HCT116 (cell line): ENCODE results near the gene IGSF5. TPM values are rescaled to one million over a fixed set of nuclear protein-coding genes. Genes with fewer than 3 reads are reported as not detected.

Source experiments
- ATAC-seq: fragments of 200-7000 bp; cut with Tn5 transposase; 2 replicates; pipeline ENCODE4 v1.9.1; 2020; ENCODE audit warnings: mild to moderate bottlenecking, moderate library complexity
- BruUV-seq: library from RNA; stranded (reverse); fragments of 400-500 nt; replicated peaks from 2 replicates; lab custom pipeline; 2021; lab: Mats Ljungman, UMichigan
- CTCF ChIA-PET: fragments of 300-600 bp; sonication (Branson Sonifier 250); formaldehyde crosslinking; loops from one replicate; lab custom pipeline; 2021; ENCODE audit warnings: antibody characterized with exemption; lab: Charles Lee
- POLR2A ChIA-PET: fragments of 300-600, 350-600 bp; sonication (Branson Sonifier 250); formaldehyde crosslinking; loops from one replicate; lab custom pipeline; 2021; ENCODE audit warnings: antibody characterized with exemption; lab: Charles Lee
- RAD21 ChIA-PET, 2 experiments: fragments of 300-600 bp; sonication (Branson Sonifier 250); formaldehyde crosslinking; loops; one replicate each; lab custom pipeline; 2023; ENCODE audit warnings: low total read pairs in 2 of 2; ENCODE audit not compliant: uncharacterized antibody in 2 of 2, unreplicated experiment in 2 of 2, low non-redundant PET in 1 of 2; lab: Charles Lee
- DNase-seq: peaks from one replicate; pipeline ENCODE4 v3.0.0-alpha.2; 2010; ENCODE audit warnings: low read depth, low spot score
- H2AFZ ChIP-seq: fragments of 200-600 bp; shearing (Covaris generic), sonication (generic); 2 replicates; pipeline ENCODE4 v1.6.1; 2017; ENCODE audit warnings: low read depth, mixed run types, mixed read lengths, antibody characterized with exemption, low read length; ENCODE audit not compliant: poor library complexity, severe bottlenecking
- H3K27ac ChIP-seq: 2 replicates; pipeline ENCODE4 v1.5.1; 2012; ENCODE audit warnings: low read depth, low read length
- H3K27me3 ChIP-seq: fragments of 200-600 bp; sonication (generic); 2 replicates; pipeline ENCODE4 v1.6.1; 2016; ENCODE audit warnings: mixed run types, low read length, mixed read lengths; ENCODE audit not compliant: insufficient read depth
- H3K36me3 ChIP-seq, 2 experiments: fragments of 200-500 bp in 1 of 2; fragments of 200-600 bp in 1 of 2; sonication (Bioruptor generic) in 1 of 2; sonication (generic) in 1 of 2; 2 replicates each; pipeline versions ENCODE4 v1.5.1 to v1.6.1; 2014 to 2016; ENCODE audit warnings: low read length in 2 of 2, inconsistent platforms in 1 of 2, mixed read lengths in 1 of 2, mixed run types in 1 of 2; ENCODE audit not compliant: insufficient read depth in 2 of 2, control insufficient read depth in 1 of 2
- H3K4me1 ChIP-seq, 2 experiments: fragments of 200-600 bp in 1 of 2; sonication (generic) in 1 of 2; 2 replicates each; pipeline versions ENCODE4 v1.5.1 to v1.6.1; 2012 to 2017; ENCODE audit warnings: low read length in 2 of 2, inconsistent platforms in 1 of 2, mild to moderate bottlenecking in 1 of 2, mixed read lengths in 1 of 2, mixed run types in 1 of 2, moderate library complexity in 1 of 2; ENCODE audit not compliant: insufficient read depth in 2 of 2, control insufficient read depth in 1 of 2
- H3K4me2 ChIP-seq: fragments of 200-600 bp; sonication (generic); 2 replicates; pipeline ENCODE4 v1.6.1; 2017; ENCODE audit warnings: mixed run types, low read length, mixed read lengths
- H3K4me3 ChIP-seq, 2 experiments: fragments of 200-600 bp in 1 of 2; sonication (generic) in 1 of 2; replicated peaks in 1 of 2; 2 replicates each; pipeline ENCODE4 v1.5.1; 2011 to 2016; ENCODE audit warnings: low read length in 2 of 2, control low read depth in 1 of 2, low read depth in 1 of 2, mild to moderate bottlenecking in 1 of 2, mixed read lengths in 1 of 2, mixed run types in 1 of 2
- H3K79me2 ChIP-seq: fragments of 200-600 bp; sonication (generic); 2 replicates; pipeline ENCODE4 v1.6.1; 2017; ENCODE audit warnings: mild to moderate bottlenecking, mixed run types, low read length, moderate library complexity, mixed read lengths; ENCODE audit not compliant: insufficient read depth
- H3K9ac ChIP-seq: fragments of 200-600 bp; sonication (generic); 2 replicates; pipeline ENCODE4 v1.6.1; 2016; ENCODE audit warnings: low read length, mixed read lengths
- H3K9me2 ChIP-seq: fragments of 200-600 bp; sonication (generic), shearing (Covaris generic); 2 replicates; pipeline ENCODE4 v1.6.1; 2017; ENCODE audit warnings: mixed run types, mild to moderate bottlenecking, moderate library complexity; ENCODE audit not compliant: insufficient read depth
- H3K9me3 ChIP-seq, 2 experiments: fragments of 200-500 bp in 1 of 2; fragments of 200-600 bp in 1 of 2; sonication (Bioruptor generic) in 1 of 2; sonication (generic) in 1 of 2; 2 replicates each; pipeline ENCODE4 v1.6.1; 2014 to 2017; ENCODE audit warnings: low read length in 2 of 2, mixed read lengths in 2 of 2, inconsistent platforms in 1 of 2, low read depth in 1 of 2, mild to moderate bottlenecking in 1 of 2, mixed run types in 1 of 2, moderate library complexity in 1 of 2; ENCODE audit not compliant: control insufficient read depth in 1 of 2, insufficient read depth in 1 of 2
- H4K20me1 ChIP-seq: fragments of 200-600 bp; sonication (generic), shearing (Covaris generic); 2 replicates; pipeline ENCODE4 v1.6.1; 2017; ENCODE audit warnings: mixed run types, mild to moderate bottlenecking, moderate library complexity; ENCODE audit not compliant: insufficient read depth
- CBX3 ChIP-seq: IDR thresholded peaks from 2 replicates; pipeline ENCODE4 v1.6.1; 2012; ENCODE audit warnings: low read depth
- CTCF ChIP-seq, 3 experiments: fragments of 200-600 bp in 1 of 3; sonication (generic) in 1 of 3; IDR thresholded peaks in 2 of 3; conservative IDR thresholded peaks in 1 of 3; 2 replicates each; pipeline ENCODE4 v1.5.1; 2012 to 2017; ENCODE audit warnings: low read depth in 2 of 3, low read length in 2 of 3, antibody characterized with exemption in 1 of 3, borderline replicate concordance in 1 of 3, control low read depth in 1 of 3, mild to moderate bottlenecking in 1 of 3, mixed read lengths in 1 of 3, mixed run types in 1 of 3, moderate library complexity in 1 of 3; ENCODE audit not compliant: insufficient read depth in 1 of 3
- TCF7L2 ChIP-seq: IDR thresholded peaks from 2 replicates; pipeline ENCODE4 v1.7.0; 2011; ENCODE audit warnings: borderline replicate concordance, inconsistent platforms; ENCODE audit not compliant: insufficient read depth, insufficient read length; ENCODE audit errors: extremely low read depth
- YY1 ChIP-seq: IDR thresholded peaks from 2 replicates; pipeline ENCODE4 v1.6.1; 2011; ENCODE audit warnings: low read length, low read depth, moderate library complexity, mild to moderate bottlenecking; ENCODE audit not compliant: insufficient replicate concordance; ENCODE audit errors: extremely low read depth
- ZNF274 ChIP-seq: fragments of 200-500 bp; sonication (Bioruptor generic); IDR thresholded peaks from 2 replicates; pipeline ENCODE4 v1.6.1; 2014; ENCODE audit warnings: mild to moderate bottlenecking, low read depth, low read length, inconsistent platforms
- intact Hi-C: fragments of 100-400 bp; cut with micrococcal nuclease; formaldehyde crosslinking; loops from 2 replicates; pipeline ENCODE4 v1.10.0; 2022
- total RNA-seq: library from RNA; stranded (reverse); gene quantifications from one replicate; pipeline ENCODE4 v1.2.1, GENCODE V29; 2021; ENCODE audit not compliant: unreplicated experiment

IGSF5 gene
- total RNA-seq, 1 experiment from 2014 or later: not detected

- CTCF ChIA-PET: no interaction called here
- Histone ChIP-seq H3K4me1 (no peaks in the 10 kb centered on the region), H3K27me3 (no peaks in the 10 kb centered on the region), H3K79me2 (no peaks in the 10 kb centered on the region), H2AFZ (no peak overlapping the region), H4K20me1 (no peaks in the 10 kb centered on the region), H3K9me2 (no peaks in the 10 kb centered on the region), H3K9me3 (no peaks in the 10 kb centered on the region; a peak in 1 of 4 replicates), H3K36me3 (no peaks in the 10 kb centered on the region), H3K9ac (no peak overlapping the region), H3K4me2 (no peak overlapping the region), H3K27ac (no peak overlapping the region), H3K4me3 (no peak overlapping the region)
- BruUV-seq: no TSS peak
- intact Hi-C loops: no loop called here
- RAD21 ChIA-PET: no interaction called here
- ATAC-seq (no peak), DNase-seq (no peak)
- POLR2A ChIA-PET: no interaction called here
- TF ChIP-seq TCF7L2 (no peak), ZNF274 (no peak), YY1 (no peak)
These were observed 59.3 kb downstream of the IGSF5 start for GRCh38 chr21:39804240-39804639.

DNA sequence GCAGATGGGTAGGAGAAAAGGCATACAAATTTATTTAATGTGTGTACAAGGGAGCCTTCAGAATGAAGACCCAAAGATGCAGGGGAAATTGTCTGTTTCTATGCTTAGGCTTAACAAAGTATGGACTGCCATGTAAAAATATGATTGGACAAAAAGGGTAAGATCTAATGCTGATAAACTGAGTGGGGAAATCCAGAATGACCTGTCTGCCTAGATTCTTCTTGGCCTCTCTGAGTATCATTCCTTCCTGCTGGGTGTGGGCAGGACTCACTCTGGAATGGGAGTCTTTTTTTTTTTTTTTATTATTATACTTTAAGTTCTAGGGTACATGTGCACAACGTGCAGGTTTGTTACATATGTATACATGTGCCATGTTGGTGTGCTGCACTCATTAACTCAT, 61.0 kb downstream of the IGSF5 start:
- no peaks in the 10 kb centered on the region; a peak in 1 of 4 replicates for H3K9me3 ChIP-seq
- no peaks in the 10 kb centered on the region for H3K79me2 ChIP-seq
- H3K36me3 ChIP-seq: no peaks in the 10 kb centered on the region
- no peaks in the 10 kb centered on the region for H4K20me1 ChIP-seq
- ATAC-seq (no peak), DNase-seq (no peak)
- H3K4me2 ChIP-seq: no peak overlapping the region
- TF ChIP-seq CBX3: no peak
- no peak for TF ChIP-seq CTCF (IDR thresholded peaks at IDR 0.05 in 2 of 3, conservative IDR thresholded peaks at IDR 0.05 in 1 of 3; ENCODE audit: borderline replicate concordance in 1 of 3, insufficient read depth in 1 of 3, low read depth in 2 of 3, low read length in 2 of 3)
- H3K27me3 ChIP-seq: no peaks in the 10 kb centered on the region
- H3K4me1 ChIP-seq: no peaks in the 10 kb centered on the region
- H3K4me3 ChIP-seq: no peak overlapping the region
- POLR2A ChIA-PET: no interaction called here
- CTCF ChIA-PET: no interaction called here
- no peak overlapping the region for H2AFZ ChIP-seq
- RAD21 ChIA-PET: no interaction called here
- no peaks in the 10 kb centered on the region for H3K9me2 ChIP-seq
- no peak overlapping the region for H3K27ac ChIP-seq
- BruUV-seq: no TSS peak
- no peak overlapping the region for H3K9ac ChIP-seq
- intact Hi-C loops: no loop called here
